ENCODE data around the gene ACOXL.

Gene ACOXL

GRCh38 chr2:110870545-110870944 lies 138.2 kb downstream of the ACOXL start:
- Histone ChIP-seq H3K4me1 (ENCODE audit: control insufficient read depth in 1 of 2, insufficient read depth in 2 of 2, low read length in 2 of 2) (no peaks in the 10 kb centered on the region), H3K4me3 (ENCODE audit: low read depth in 1 of 2, low read length in 2 of 2) (no peak overlapping the region), H3K27ac (ENCODE audit: low read depth, low read length) (no peak overlapping the region), H3K9ac (ENCODE audit: low read depth in 1 of 2, low read length in 2 of 2) (no peak overlapping the region), H3K27me3 (ENCODE audit: control insufficient read depth in 1 of 2, insufficient read depth in 2 of 2, low read length in 2 of 2) (no peaks in the 10 kb centered on the region), H3K9me3 (ENCODE audit: control insufficient read depth in 1 of 2, low read length in 2 of 2) (no peaks in the 10 kb centered on the region), H3K36me3 (ENCODE audit: control insufficient read depth in 1 of 2, insufficient read depth in 2 of 2, low read length in 2 of 2) (no peaks in the 10 kb centered on the region)

DNA sequence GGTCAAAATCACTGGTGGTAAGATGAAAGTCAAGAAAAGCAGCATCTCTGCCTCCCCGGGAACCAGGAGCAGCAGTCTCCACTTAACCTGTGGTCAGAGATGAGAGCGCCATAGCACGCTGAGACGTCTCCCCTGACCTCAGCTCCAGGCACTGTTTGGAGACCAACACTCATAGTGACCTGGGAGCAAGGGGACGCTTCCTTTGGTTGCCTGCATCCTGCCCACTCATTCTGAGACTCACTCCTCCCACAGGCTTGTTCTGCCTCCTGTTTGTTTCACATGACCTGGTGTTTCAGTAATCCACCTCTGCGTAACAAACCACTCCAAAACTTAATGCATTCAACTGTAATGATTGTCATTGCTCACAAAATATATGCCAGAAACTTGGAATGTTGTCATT lies 139.3 kb downstream of the ACOXL start:
- Histone ChIP-seq H3K27ac (ENCODE audit: low read depth, low read length) (no peak overlapping the region), H3K4me3 (ENCODE audit: low read depth in 1 of 2, low read length in 2 of 2) (no peak overlapping the region)

DNA sequence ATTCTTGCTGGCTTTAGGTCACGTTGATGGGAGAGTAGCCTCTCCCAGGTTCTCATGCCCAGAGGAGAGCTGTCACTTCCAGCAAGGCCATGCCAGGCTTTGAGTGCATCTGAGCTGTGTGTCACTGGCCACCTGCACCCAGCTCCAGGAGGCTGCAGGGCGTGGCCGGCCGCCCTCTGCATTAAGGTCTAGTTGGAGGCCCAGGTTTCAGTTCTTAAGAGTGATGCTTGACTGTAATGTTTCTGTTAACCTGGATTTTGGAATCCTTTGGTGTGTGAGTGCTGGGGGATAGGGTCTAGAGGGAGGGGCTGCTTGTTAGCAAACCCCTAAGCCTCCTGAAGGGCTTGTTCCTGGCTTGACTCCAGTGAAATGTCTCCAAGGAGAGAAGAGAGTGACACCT lies 140.1 kb downstream of the ACOXL start:
- Histone ChIP-seq H3K27ac (ENCODE audit: low read depth, low read length) (no peak overlapping the region), H3K36me3 (ENCODE audit: control insufficient read depth in 1 of 2, insufficient read depth in 2 of 2, low read length in 2 of 2) (no peaks in the 10 kb centered on the region), H3K4me3 (ENCODE audit: low read depth in 1 of 2, low read length in 2 of 2) (no peak overlapping the region), H3K9me3 (ENCODE audit: control insufficient read depth in 1 of 2, low read length in 2 of 2) (no peaks in the 10 kb centered on the region), H3K9ac (ENCODE audit: low read depth in 1 of 2, low read length in 2 of 2) (no peak overlapping the region), H3K27me3 (ENCODE audit: control insufficient read depth in 1 of 2, insufficient read depth in 2 of 2, low read length in 2 of 2) (no peaks in the 10 kb centered on the region), H3K4me1 (ENCODE audit: control insufficient read depth in 1 of 2, insufficient read depth in 2 of 2, low read length in 2 of 2) (no peaks in the 10 kb centered on the region)

More for the DNA sequence above, 139.3 kb downstream of the ACOXL start:
- Histone ChIP-seq H3K36me3 (ENCODE audit: control insufficient read depth in 1 of 2, insufficient read depth in 2 of 2, low read length in 2 of 2) (no peaks in the 10 kb centered on the region), H3K9ac (ENCODE audit: low read depth in 1 of 2, low read length in 2 of 2) (no peak overlapping the region), H3K9me3 (ENCODE audit: control insufficient read depth in 1 of 2, low read length in 2 of 2) (no peaks in the 10 kb centered on the region), H3K27me3 (ENCODE audit: control insufficient read depth in 1 of 2, insufficient read depth in 2 of 2, low read length in 2 of 2) (no peaks in the 10 kb centered on the region), H3K4me1 (ENCODE audit: control insufficient read depth in 1 of 2, insufficient read depth in 2 of 2, low read length in 2 of 2) (no peaks in the 10 kb centered on the region)

DNA sequence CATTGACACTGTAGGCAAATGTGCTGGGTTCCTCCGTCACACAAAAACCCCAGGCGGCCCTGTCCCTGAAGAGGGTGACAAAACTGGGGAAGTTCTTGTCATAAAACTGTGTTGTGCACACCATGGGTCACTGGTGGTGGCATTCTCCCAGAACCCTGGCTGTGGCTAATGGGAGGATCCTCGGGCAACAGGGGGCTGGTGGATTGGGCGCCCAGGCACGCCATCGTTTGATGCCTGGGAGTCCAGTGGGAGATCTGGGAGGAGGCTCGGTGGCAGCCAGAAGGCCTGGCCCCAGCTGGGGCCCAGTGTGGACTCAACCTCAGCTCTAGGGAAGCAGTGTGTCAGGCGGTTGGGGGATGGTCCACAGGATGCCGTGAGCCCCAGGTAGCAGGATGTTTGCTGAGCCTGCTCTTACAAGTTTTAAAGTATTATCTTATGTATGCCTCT lies 140.7 kb downstream of the ACOXL start:
- H3K27me3 ChIP-seq (ENCODE audit: control insufficient read depth in 1 of 2, insufficient read depth in 2 of 2, low read length in 2 of 2) = peaks cover 0 to 3% of the 10 kb centered on the region in 2 donors
- H3K9ac ChIP-seq (ENCODE audit: low read depth in 1 of 2, low read length in 2 of 2) = no peak overlapping the region
- H3K4me1 ChIP-seq (ENCODE audit: control insufficient read depth in 1 of 2, insufficient read depth in 2 of 2, low read length in 2 of 2) = no peaks in the 10 kb centered on the region
- H3K27ac ChIP-seq (ENCODE audit: low read depth, low read length) = no peak overlapping the region
- H3K4me3 ChIP-seq (ENCODE audit: low read depth in 1 of 2, low read length in 2 of 2) = no peak overlapping the region
- H3K9me3 ChIP-seq (ENCODE audit: control insufficient read depth in 1 of 2, low read length in 2 of 2) = no peaks in the 10 kb centered on the region
- H3K36me3 ChIP-seq (ENCODE audit: control insufficient read depth in 1 of 2, insufficient read depth in 2 of 2, low read length in 2 of 2) = no peaks in the 10 kb centered on the region

DNA sequence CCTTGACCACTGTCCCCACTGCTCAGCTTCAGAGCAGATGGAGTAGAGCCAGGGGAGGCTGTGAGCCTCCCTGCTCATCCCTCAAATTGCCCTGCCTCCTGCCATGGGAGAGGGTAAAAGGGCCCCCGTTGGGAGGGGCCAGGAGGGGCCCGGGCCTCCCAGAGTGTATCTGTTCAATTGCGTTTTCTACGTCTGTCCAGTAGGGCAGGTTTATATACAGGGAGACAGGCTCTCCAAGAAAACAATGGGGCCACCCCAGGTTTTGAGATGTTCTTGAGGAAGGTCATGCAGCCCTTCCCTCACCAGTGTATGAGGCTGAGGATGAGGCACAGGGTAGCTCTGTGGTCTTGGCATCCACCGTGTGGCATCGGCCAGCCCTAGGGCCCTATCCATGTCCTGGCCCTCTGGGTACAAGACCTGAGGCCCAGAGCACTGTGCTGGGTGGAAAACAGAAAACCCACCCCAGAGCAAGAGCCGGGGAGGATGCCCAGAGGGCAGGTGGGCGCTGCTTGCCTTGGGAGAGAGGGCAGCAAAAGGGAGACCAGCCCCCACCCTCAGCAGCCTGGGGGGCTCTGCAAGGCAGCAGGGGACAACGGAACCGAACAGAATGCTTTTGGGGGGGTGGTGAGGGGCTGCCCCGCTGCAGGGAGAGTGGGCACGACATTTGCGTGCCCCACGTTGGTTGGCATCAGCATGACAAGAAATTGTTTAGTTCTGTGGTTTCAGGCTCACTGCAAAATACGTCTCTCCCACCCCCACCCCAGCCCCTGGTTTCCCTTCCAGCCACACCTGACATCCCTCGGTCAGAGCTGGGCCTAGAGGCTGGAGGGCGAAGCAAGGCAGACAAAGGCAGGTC lies 141.5 kb downstream of the ACOXL start:
- Histone ChIP-seq H3K4me3 (ENCODE audit: low read depth in 1 of 2, low read length in 2 of 2) (no peak overlapping the region), H3K27ac (ENCODE audit: low read depth, low read length) (no peak overlapping the region), H3K9me3 (ENCODE audit: control insufficient read depth in 1 of 2, low read length in 2 of 2) (no peaks in the 10 kb centered on the region), H3K36me3 (ENCODE audit: control insufficient read depth in 1 of 2, insufficient read depth in 2 of 2, low read length in 2 of 2) (no peaks in the 10 kb centered on the region), H3K4me1 (ENCODE audit: control insufficient read depth in 1 of 2, insufficient read depth in 2 of 2, low read length in 2 of 2) (no peaks in the 10 kb centered on the region), H3K9ac (ENCODE audit: low read depth in 1 of 2, low read length in 2 of 2) (no peak overlapping the region), H3K27me3 (ENCODE audit: control insufficient read depth in 1 of 2, insufficient read depth in 2 of 2, low read length in 2 of 2) (peaks cover 0 to 3% of the 10 kb centered on the region in 2 donors)

- Histone ChIP-seq H3K36me3 (ENCODE audit: control insufficient read depth in 1 of 2, insufficient read depth in 2 of 2, low read length in 2 of 2) (no peaks in the 10 kb centered on the region), H3K27ac (ENCODE audit: low read depth, low read length) (no peak overlapping the region), H3K4me3 (ENCODE audit: low read depth in 1 of 2, low read length in 2 of 2) (no peak overlapping the region), H3K4me1 (ENCODE audit: control insufficient read depth in 1 of 2, insufficient read depth in 2 of 2, low read length in 2 of 2) (no peaks in the 10 kb centered on the region), H3K9ac (ENCODE audit: low read depth in 1 of 2, low read length in 2 of 2) (no peak overlapping the region), H3K9me3 (ENCODE audit: control insufficient read depth in 1 of 2, low read length in 2 of 2) (no peaks in the 10 kb centered on the region), H3K27me3 (ENCODE audit: control insufficient read depth in 1 of 2, insufficient read depth in 2 of 2, low read length in 2 of 2) (peaks cover 0 to 3% of the 10 kb centered on the region in 2 donors)
These were observed 142.3 kb downstream of the ACOXL start for GRCh38 chr2:110874453-110875383.

GRCh38 chr2:110875384-110875725 lies 143.0 kb downstream of the ACOXL start:
- Histone ChIP-seq H3K9ac (ENCODE audit: low read depth in 1 of 2, low read length in 2 of 2) (no peak overlapping the region), H3K9me3 (ENCODE audit: control insufficient read depth in 1 of 2, low read length in 2 of 2) (no peaks in the 10 kb centered on the region), H3K27ac (ENCODE audit: low read depth, low read length) (no peak overlapping the region), H3K4me1 (ENCODE audit: control insufficient read depth in 1 of 2, insufficient read depth in 2 of 2, low read length in 2 of 2) (no peaks in the 10 kb centered on the region), H3K36me3 (ENCODE audit: control insufficient read depth in 1 of 2, insufficient read depth in 2 of 2, low read length in 2 of 2) (no peaks in the 10 kb centered on the region), H3K27me3 (ENCODE audit: control insufficient read depth in 1 of 2, insufficient read depth in 2 of 2, low read length in 2 of 2) (peaks cover 0 to 3% of the 10 kb centered on the region in 2 donors), H3K4me3 (ENCODE audit: low read depth in 1 of 2, low read length in 2 of 2) (no peak overlapping the region)

- Histone ChIP-seq H3K4me1 (ENCODE audit: control insufficient read depth in 1 of 2, insufficient read depth in 2 of 2, low read length in 2 of 2) (no peaks in the 10 kb centered on the region), H3K36me3 (ENCODE audit: control insufficient read depth in 1 of 2, insufficient read depth in 2 of 2, low read length in 2 of 2) (no peaks in the 10 kb centered on the region), H3K4me3 (ENCODE audit: low read depth in 1 of 2, low read length in 2 of 2) (no peak overlapping the region), H3K27me3 (ENCODE audit: control insufficient read depth in 1 of 2, insufficient read depth in 2 of 2, low read length in 2 of 2) (peaks cover 0 to 3% of the 10 kb centered on the region in 2 donors), H3K9me3 (ENCODE audit: control insufficient read depth in 1 of 2, low read length in 2 of 2) (no peaks in the 10 kb centered on the region), H3K27ac (ENCODE audit: low read depth, low read length) (no peak overlapping the region), H3K9ac (ENCODE audit: low read depth in 1 of 2, low read length in 2 of 2) (no peak overlapping the region)
These were observed 144.0 kb downstream of the ACOXL start for GRCh38 chr2:110876167-110876999.

DNA sequence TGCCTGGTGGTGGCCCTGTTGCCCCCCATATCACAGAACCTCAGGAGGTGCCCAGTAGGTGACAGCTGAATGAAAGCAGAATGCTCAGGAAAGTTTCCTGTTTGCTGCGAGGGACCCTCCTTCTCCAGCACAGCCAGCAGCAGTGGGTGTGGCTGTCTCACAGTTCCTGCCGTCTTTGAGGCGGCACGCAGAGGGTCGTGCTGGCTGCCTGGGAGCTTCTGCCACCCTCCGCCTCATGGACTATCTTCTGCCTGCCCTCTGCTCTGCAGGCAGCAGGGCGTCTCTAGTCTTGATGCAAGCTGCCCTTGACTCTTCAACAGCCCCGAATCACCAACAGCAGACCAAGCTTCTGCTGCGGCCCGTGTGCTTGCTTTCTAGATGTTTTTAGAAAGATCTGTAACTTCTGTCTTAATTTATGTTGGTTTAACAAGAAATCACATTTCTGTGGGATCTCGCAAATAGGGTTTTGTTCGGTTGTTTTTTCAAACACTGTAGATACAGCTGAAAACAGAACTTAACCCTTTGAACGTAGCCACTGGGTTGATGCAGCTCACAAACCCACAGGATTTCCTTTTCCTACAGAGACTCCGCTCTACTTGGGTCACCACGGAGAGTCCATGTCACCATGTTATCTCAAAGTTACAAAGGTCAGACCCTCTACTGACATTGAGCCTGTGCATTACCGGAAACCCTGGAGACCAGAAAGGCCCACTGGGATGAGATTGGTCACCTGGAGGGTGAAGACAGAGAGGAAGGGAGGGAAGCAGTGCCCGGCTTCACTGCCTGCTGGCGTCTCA lies 144.9 kb downstream of the ACOXL start:
- Histone ChIP-seq H3K9me3 (ENCODE audit: control insufficient read depth in 1 of 2, low read length in 2 of 2) (no peaks in the 10 kb centered on the region), H3K27ac (ENCODE audit: low read depth, low read length) (no peak overlapping the region), H3K9ac (ENCODE audit: low read depth in 1 of 2, low read length in 2 of 2) (no peak overlapping the region), H3K36me3 (ENCODE audit: control insufficient read depth in 1 of 2, insufficient read depth in 2 of 2, low read length in 2 of 2) (no peaks in the 10 kb centered on the region), H3K27me3 (ENCODE audit: control insufficient read depth in 1 of 2, insufficient read depth in 2 of 2, low read length in 2 of 2) (peaks cover 0 to 3% of the 10 kb centered on the region in 2 donors), H3K4me3 (ENCODE audit: low read depth in 1 of 2, low read length in 2 of 2) (no peak overlapping the region), H3K4me1 (ENCODE audit: control insufficient read depth in 1 of 2, insufficient read depth in 2 of 2, low read length in 2 of 2) (no peaks in the 10 kb centered on the region)

Data from duodenal mucosa (tissue), 2 donors.